Brain pericyte (primary cell): ENCODE data around the gene RAB22A.
"Not testable (repeated sequence)": the region's sequence is repeated elsewhere in the genome, so short reads cannot be mapped to it uniquely, and the experiment has no call there.

Experiments used
- DNase-seq: peaks from one replicate; pipeline ENCODE4 v3.0.0-alpha.2; 2012; ENCODE audit warnings: low read depth, low spot score

RAB22A gene

GRCh38 chr20:58342104-58342945, 32.8 kb downstream of the RAB22A start:
- DNase-seq: no peak

GRCh38 chr20:58344741-58345140, 35.2 kb downstream of the RAB22A start:
- DNase-seq: no peak

- peak; percentile 7 for DNase-seq
These were observed 40.1 kb downstream of the RAB22A start for GRCh38 chr20:58349570-58349969.

- no peak for DNase-seq
These were observed 43.0 kb downstream of the RAB22A start for GRCh38 chr20:58352468-58352867.

GRCh38 chr20:58359441-58359840, 49.9 kb downstream of the RAB22A start:
- no peak for DNase-seq

- DNase-seq: no peak
These were observed 51.4 kb downstream of the RAB22A start for GRCh38 chr20:58360936-58361335.

- DNase-seq: no peak
These were observed 52.1 kb downstream of the RAB22A start for GRCh38 chr20:58361481-58362205.

- no peak for DNase-seq
These were observed 52.6 kb downstream of the RAB22A start for GRCh38 chr20:58362206-58362516.

GRCh38 chr20:58362970-58363369, 53.5 kb downstream of the RAB22A start:
- no peak for DNase-seq

- no peak for DNase-seq
These were observed 57.4 kb downstream of the RAB22A start for GRCh38 chr20:58366866-58367265.

- no peak for DNase-seq
These were observed 63.3 kb downstream of the RAB22A start for GRCh38 chr20:58372806-58373205.

- not testable (repeated sequence) for DNase-seq
These were observed 63.8 kb downstream of the RAB22A start for GRCh38 chr20:58373296-58373695.

- no peak for DNase-seq
These were observed 64.7 kb downstream of the RAB22A start for GRCh38 chr20:58374027-58374850.

- DNase-seq: peak; percentile 34
These were observed 65.6 kb downstream of the RAB22A start for GRCh38 chr20:58374906-58375758.

- DNase-seq: no peak
These were observed 66.3 kb downstream of the RAB22A start for GRCh38 chr20:58375759-58376352.

GRCh38 chr20:58377017-58377416, 67.5 kb downstream of the RAB22A start:
- no peak for DNase-seq

GRCh38 chr20:58377766-58378401, 68.4 kb downstream of the RAB22A start:
- no peak for DNase-seq

- no peak for DNase-seq
These were observed 69.2 kb downstream of the RAB22A start for GRCh38 chr20:58378704-58379103.

- DNase-seq: no peak
These were observed 72.1 kb downstream of the RAB22A start for GRCh38 chr20:58381627-58382026.

- no peak for DNase-seq
These were observed 72.6 kb downstream of the RAB22A start for GRCh38 chr20:58382096-58382495.
